Prostate gland (tissue), 2 donors: ENCODE data around the gene KCNQ1.

ENCODE experiments used
- CTCF ChIP-seq, 4 experiments: fragments of 200-600 bp in 2 of 4; fragments of 450-650 bp in 2 of 4; sonication (generic) in 2 of 4; IDR thresholded peaks; 1 replicate in 3 of 4; 2 replicates in 1 of 4; pipeline ENCODE4 v1.5.1; 2016 to 2019; ENCODE audit warnings: antibody characterized with exemption in 4 of 4, mild to moderate bottlenecking in 2 of 4, moderate library complexity in 2 of 4
- POLR2A ChIP-seq: fragments of 450-650 bp; IDR thresholded peaks from one replicate; pipeline ENCODE4 v1.6.1; 2016; ENCODE audit warnings: antibody characterized with exemption, mild to moderate bottlenecking
- POLR2AphosphoS5 ChIP-seq: sonication (generic); formaldehyde crosslinking; IDR thresholded peaks from one replicate; pipeline ENCODE4 v1.6.1; 2017; ENCODE audit warnings: antibody characterized with exemption

GRCh38 chr11:2772544-2773031 lies 327.8 kb downstream of the KCNQ1 start:
- no peak for TF ChIP-seq POLR2AphosphoS5
- no peak for TF ChIP-seq CTCF (IDR thresholded peaks at IDR 0.05)
- no peak for TF ChIP-seq POLR2A
